K562 (cell line): ENCODE results near the gene ZNF566. TPM values are rescaled to one million over a fixed set of nuclear protein-coding genes. Genes with fewer than 3 reads are reported as not detected.
A peak's percentile ranks its signal among the peaks of the same experiment; 100 is the strongest.

ENCODE experiments used
- ATAC-seq: fragments of 200-7000 bp; cut with Tn5 transposase; 3 replicates; pipeline ENCODE4 v1.9.1; 2020; ENCODE audit warnings: moderate library complexity
- BruUV-seq: library from RNA; stranded (reverse); fragments of 400-500 nt; replicated peaks from 2 replicates; lab custom pipeline; 2021; lab: Mats Ljungman, UMichigan
- CTCF ChIA-PET: fragments of 300-600 bp; formaldehyde crosslinking; extraction: SDS; loops from one replicate; lab custom pipeline; 2021; ENCODE audit warnings: low intra/inter-chr PET ratio; lab: Yijun Ruan, JAX
- POLR2A ChIA-PET: fragments of 300-600, 350-650 bp; sonication (Branson Sonifier 250); formaldehyde crosslinking; extraction: SDS; loops from one replicate; lab custom pipeline; 2021; ENCODE audit warnings: antibody characterized with exemption, inconsistent platforms; lab: Yijun Ruan, JAX
- DNase-seq, 4 experiments: peaks; one replicate each; pipeline versions ENCODE4 v3.0.0 to v3.0.0-alpha.2; 2011 to 2018; ENCODE audit warnings: low spot score in 3 of 4, mixed read lengths in 3 of 4; ENCODE audit errors: extremely low read depth in 1 of 4
- FAIRE-seq: peaks from 2 replicates; lab custom pipeline; 2011; peaks lifted over from hg19 to GRCh38; lab: Jason Lieb, UNC
- H2AFZ ChIP-seq: 2 replicates; pipeline ENCODE4 v1.6.0; 2011; ENCODE audit warnings: low read depth, low read length, control low read depth, inconsistent platforms
- H3K27ac ChIP-seq: fragments of 200-600 bp; 3 replicates; pipeline ENCODE4 v1.8.0; 2011; ENCODE audit warnings: low read depth, mild to moderate bottlenecking, control low read depth, inconsistent platforms, low read length, moderate library complexity, mixed read lengths; ENCODE audit errors: extremely low read depth
- H3K27me3 ChIP-seq, 2 experiments: fragments of 300-600 bp in 1 of 2; 2 replicates in 1 of 2; 3 replicates in 1 of 2; pipeline versions ENCODE4 v1.6.0 to v1.8.0; 2011; ENCODE audit warnings: inconsistent platforms in 2 of 2, low read length in 2 of 2, mild to moderate bottlenecking in 1 of 2, mixed read lengths in 1 of 2, moderate library complexity in 1 of 2; ENCODE audit not compliant: control insufficient read depth in 2 of 2, insufficient read depth in 2 of 2
- H3K36me3 ChIP-seq: fragments of 300-600 bp; 3 replicates; pipeline ENCODE4 v1.8.0; 2011; ENCODE audit warnings: mild to moderate bottlenecking, low read length, inconsistent platforms; ENCODE audit not compliant: control insufficient read depth, insufficient read depth
- H3K4me1 ChIP-seq, 2 experiments: fragments of 200-600 bp in 1 of 2; replicated peaks in 1 of 2; 2 replicates in 1 of 2; 3 replicates in 1 of 2; pipeline versions ENCODE4 v1.5.1 to v1.8.0; 2011; ENCODE audit warnings: inconsistent platforms in 2 of 2, low read length in 2 of 2, mild to moderate bottlenecking in 1 of 2, mixed read lengths in 1 of 2, moderate library complexity in 1 of 2; ENCODE audit not compliant: control insufficient read depth in 2 of 2, insufficient read depth in 2 of 2
- H3K4me2 ChIP-seq: 2 replicates; pipeline ENCODE4 v1.6.1; 2011; ENCODE audit warnings: low read length, control low read depth, inconsistent platforms, mixed read lengths; ENCODE audit not compliant: insufficient read depth
- H3K4me3 ChIP-seq: fragments of 200-600 bp; sonication (generic), shearing (Covaris generic); 2 replicates; pipeline ENCODE4 v1.5.1; 2016; ENCODE audit warnings: control low read depth, inconsistent platforms
- H3K79me2 ChIP-seq: fragments of 200-600 bp; 3 replicates; pipeline ENCODE4 v1.8.0; 2011; ENCODE audit warnings: low read length, inconsistent platforms; ENCODE audit not compliant: control insufficient read depth, insufficient read depth
- H3K9ac ChIP-seq, 2 experiments: 2 replicates each; pipeline versions ENCODE4 v1.6.0 to v1.6.1; 2011; ENCODE audit warnings: low read depth in 2 of 2, low read length in 2 of 2, control low read depth in 1 of 2, inconsistent platforms in 1 of 2, mild to moderate bottlenecking in 1 of 2, mixed read lengths in 1 of 2; ENCODE audit not compliant: insufficient read depth in 1 of 2
- H3K9me1 ChIP-seq: one replicate; pipeline ENCODE4 v1.6.0; 2011; ENCODE audit warnings: inconsistent platforms, mild to moderate bottlenecking, low read length, moderate library complexity; ENCODE audit not compliant: control insufficient read depth, insufficient read depth
- H3K9me3 ChIP-seq: replicated peaks from 2 replicates; pipeline ENCODE4 v1.5.1; 2011; ENCODE audit warnings: low read depth, low read length, inconsistent platforms; ENCODE audit not compliant: control insufficient read depth, insufficient read depth
- H4K20me1 ChIP-seq: replicated peaks from 2 replicates; pipeline ENCODE4 v1.6.1; 2011; ENCODE audit warnings: low read length, inconsistent platforms, mixed read lengths; ENCODE audit not compliant: control insufficient read depth, insufficient read depth
- BHLHE40 ChIP-seq: IDR thresholded peaks from 2 replicates; pipeline ENCODE4 v1.6.1; 2011; ENCODE audit warnings: low read length, improper control_type of control experiment
- HDAC3 ChIP-seq: fragments of 450-650 bp; IDR thresholded peaks from 2 replicates; pipeline ENCODE4 v1.6.1; 2018; ENCODE audit warnings: borderline replicate concordance, mild to moderate bottlenecking, moderate library complexity; ENCODE audit not compliant: partially characterized antibody
- MTA3 ChIP-seq: fragments of 450-650 bp; formaldehyde crosslinking; IDR thresholded peaks from 2 replicates; pipeline ENCODE4 v1.6.1; 2017; ENCODE audit warnings: mild to moderate bottlenecking, borderline replicate concordance
- NFATC3 ChIP-seq: fragments of 450-650 bp; IDR thresholded peaks from 2 replicates; pipeline ENCODE4 v1.6.1; 2017; ENCODE audit warnings: mild to moderate bottlenecking
- PHF21A ChIP-seq: fragments of 450-650 bp; IDR thresholded peaks from 2 replicates; pipeline ENCODE4 v1.6.1; 2017; ENCODE audit warnings: low read depth, borderline replicate concordance
- RBFOX2 ChIP-seq: fragments of 200-400 bp; formaldehyde crosslinking; IDR thresholded peaks from 2 replicates; pipeline ENCODE4 v1.6.1; 2017; ENCODE audit warnings: low read depth, mild to moderate bottlenecking, low read length, moderate library complexity
- SAFB ChIP-seq: fragments of 200-400 bp; formaldehyde crosslinking; IDR thresholded peaks from 2 replicates; pipeline ENCODE4 v1.6.1; 2017; ENCODE audit warnings: low read depth, low read length, borderline replicate concordance
- SMAD3 ChIP-seq: fragments of 450-650 bp; formaldehyde crosslinking; conservative IDR thresholded peaks from 2 replicates; pipeline ENCODE4 v1.4.0; 2020; ENCODE audit warnings: mild to moderate bottlenecking
- TAL1 ChIP-seq: fragments of 450-650 bp; IDR thresholded peaks from 2 replicates; pipeline ENCODE4 v1.6.1; 2016; ENCODE audit warnings: mild to moderate bottlenecking
- TCF3 ChIP-seq: sonication (generic); formaldehyde crosslinking; IDR thresholded peaks from 2 replicates; pipeline ENCODE4 v1.4.0; 2020; ENCODE audit warnings: mild to moderate bottlenecking, missing genetic modification reagents
- TCF7 ChIP-seq: sonication (generic); IDR thresholded peaks from 2 replicates; pipeline ENCODE4 v1.6.1; 2016; ENCODE audit warnings: antibody characterized with exemption, borderline replicate concordance
- TOE1 ChIP-seq, 2 experiments: fragments of 450-650 bp in 1 of 2; sonication (generic) in 1 of 2; formaldehyde crosslinking in 1 of 2; IDR thresholded peaks; 2 replicates each; pipeline versions ENCODE4 v1.7.1 to v1.8.0; 2016 to 2022; ENCODE audit warnings: borderline replicate concordance in 2 of 2, mild to moderate bottlenecking in 2 of 2, antibody characterized with exemption in 1 of 2, inconsistent platforms in 1 of 2, low read depth in 1 of 2, missing genetic modification reagents in 1 of 2, moderate library complexity in 1 of 2
- TSC22D4 ChIP-seq: fragments of 450-650 bp; IDR thresholded peaks from 2 replicates; pipeline ENCODE4 v1.6.1; 2016; ENCODE audit warnings: missing genetic modification characterization, missing biosample characterization, control low read depth
- WGBS: fragments of 100-300 bp; shearing (Covaris generic); methylation state at CpG from one replicate; pipeline ENCODE4 v1.1.6; 2016; ENCODE audit warnings: low coverage, mixed read lengths; ENCODE audit not compliant: insufficient coverage; ENCODE audit errors: missing lambda C conversion rate; 5-methylcytosine and 5-hydroxymethylcytosine counted together
- in situ Hi-C: fragments of 300-500 bp; cut with MboI; formaldehyde crosslinking; loops from 4 replicates; pipeline ENCODE4 v1.15.0; 2018; ENCODE audit warnings: inconsistent platforms, mixed read lengths
- intact Hi-C: fragments of 100-400 bp; cut with micrococcal nuclease; formaldehyde crosslinking; loops from 2 replicates; pipeline ENCODE4 v1.14.2; 2022
- polyA plus RNA-seq, 8 experiments: library from polyadenylated mRNA; depleted of rRNA in 4 of 8; stranded (reverse) in 5 of 8; unstranded in 3 of 8; fragments of >200 nt; fragmentation: Nextera tagmentation in 2 of 8; fragmentation: Illumina TruSeq in 1 of 8; extraction: Ambion mirVana in 2 of 8; extraction: Trizol in 1 of 8; gene quantifications; 2 replicates each; pipeline versions ENCODE4 v1.2.1 to v1.2.3, GENCODE V29; 2011 to 2014; ENCODE audit warnings: inconsistent platforms in 1 of 8, missing spikeins in 1 of 8
- total RNA-seq, 7 experiments: library from RNA; depleted of rRNA in 6 of 7; stranded (reverse); fragments of >200 nt in 6 of 7; fragmentation: Illumina TruSeq in 2 of 7; extraction: Trizol in 2 of 7; gene quantifications; 2 replicates each; pipeline versions ENCODE4 v1.2.1 to v1.2.3, GENCODE V29; 2011 to 2021; ENCODE audit warnings: low replicate concordance in 1 of 7
- TF ChIP-seq, protein P1 (sequence below): IDR thresholded peaks from 3 replicates; pipeline ENCODE4 v1.6.1; 2011; ENCODE audit warnings: borderline replicate concordance, mild to moderate bottlenecking, moderate library complexity; ENCODE audit not compliant: insufficient read length; ENCODE audit errors: extremely low read depth
- TF ChIP-seq, protein P2 (sequence below): sonication (generic); formaldehyde crosslinking; IDR thresholded peaks from 2 replicates; pipeline ENCODE4 v1.8.0; 2022; ENCODE audit warnings: missing genetic modification reagents, mild to moderate bottlenecking, moderate library complexity, borderline replicate concordance
- TF ChIP-seq, protein P3 (sequence below): sonication (generic); formaldehyde crosslinking; IDR thresholded peaks from 2 replicates; pipeline ENCODE4 v1.5.0; 2020; ENCODE audit warnings: missing genetic modification reagents

Gene ZNF566
- total and polyA plus RNA-seq, 9 of the 15 experiments (the other 6 are each of a cell fraction or from before 2014, with no cell fraction given), result 5.5 to 11.4 (median 9.7) TPM

DNA sequence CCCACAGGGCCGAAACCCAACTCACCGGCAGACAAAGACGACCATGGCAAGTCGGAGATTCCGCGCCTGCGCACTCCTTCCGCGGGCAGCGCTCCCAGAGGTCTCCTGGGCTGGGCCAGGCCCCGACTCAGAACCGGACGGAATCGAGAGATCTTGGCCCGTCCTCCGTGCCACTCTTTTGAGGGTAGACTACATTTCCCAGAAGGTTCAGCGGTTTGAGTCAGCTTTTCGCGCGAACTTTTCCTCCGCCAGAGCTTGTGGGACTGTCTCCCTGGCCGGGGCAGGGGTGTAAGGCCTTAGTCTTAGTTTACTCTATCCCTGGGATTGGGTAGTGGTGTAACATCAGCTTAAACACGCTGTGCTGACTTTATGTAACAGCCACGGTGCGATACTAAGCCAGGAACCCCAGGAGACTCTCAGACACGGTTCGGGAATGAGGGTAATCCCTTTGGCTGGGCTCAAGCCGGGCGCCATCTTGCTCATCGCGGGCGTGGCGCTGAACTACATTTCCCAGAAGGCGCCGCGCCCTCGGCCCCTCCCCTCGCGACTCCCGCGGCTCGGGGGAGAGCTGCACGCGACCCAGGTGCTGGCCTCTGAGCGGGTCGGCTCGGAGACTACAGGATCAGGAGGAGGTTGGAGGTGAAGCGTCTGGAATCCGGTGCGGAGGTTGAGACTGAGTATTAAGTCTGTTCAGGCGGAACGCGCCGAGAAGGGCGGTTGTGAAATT lies 39.0 kb upstream of the ZNF566 start, which contains the start of gene ZNF260:
Gene ZNF260, minus strand, starts transcription at position 78 of the 727 bp plus-strand sequence. CDS start 13,033 bp downstream, outside the sequence.
- BruUV-seq, result no TSS peak
- peaks cover 29% of the 10 kb centered on the region for H3K79me2 ChIP-seq
- no peak for TF ChIP-seq NFATC3
- TF ChIP-seq HDAC3, result no peak
- no peak for TF ChIP-seq TCF7
- TF ChIP-seq, protein P1, sequence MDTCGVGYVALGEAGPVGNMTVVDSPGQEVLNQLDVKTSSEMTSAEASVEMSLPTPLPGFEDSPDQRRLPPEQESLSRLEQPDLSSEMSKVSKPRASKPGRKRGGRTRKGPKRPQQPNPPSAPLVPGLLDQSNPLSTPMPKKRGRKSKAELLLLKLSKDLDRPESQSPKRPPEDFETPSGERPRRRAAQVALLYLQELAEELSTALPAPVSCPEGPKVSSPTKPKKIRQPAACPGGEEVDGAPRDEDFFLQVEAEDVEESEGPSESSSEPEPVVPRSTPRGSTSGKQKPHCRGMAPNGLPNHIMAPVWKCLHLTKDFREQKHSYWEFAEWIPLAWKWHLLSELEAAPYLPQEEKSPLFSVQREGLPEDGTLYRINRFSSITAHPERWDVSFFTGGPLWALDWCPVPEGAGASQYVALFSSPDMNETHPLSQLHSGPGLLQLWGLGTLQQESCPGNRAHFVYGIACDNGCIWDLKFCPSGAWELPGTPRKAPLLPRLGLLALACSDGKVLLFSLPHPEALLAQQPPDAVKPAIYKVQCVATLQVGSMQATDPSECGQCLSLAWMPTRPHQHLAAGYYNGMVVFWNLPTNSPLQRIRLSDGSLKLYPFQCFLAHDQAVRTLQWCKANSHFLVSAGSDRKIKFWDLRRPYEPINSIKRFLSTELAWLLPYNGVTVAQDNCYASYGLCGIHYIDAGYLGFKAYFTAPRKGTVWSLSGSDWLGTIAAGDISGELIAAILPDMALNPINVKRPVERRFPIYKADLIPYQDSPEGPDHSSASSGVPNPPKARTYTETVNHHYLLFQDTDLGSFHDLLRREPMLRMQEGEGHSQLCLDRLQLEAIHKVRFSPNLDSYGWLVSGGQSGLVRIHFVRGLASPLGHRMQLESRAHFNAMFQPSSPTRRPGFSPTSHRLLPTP, result no peak
- no peak for TF ChIP-seq TSC22D4
- no peak for TF ChIP-seq SAFB
- TF ChIP-seq MTA3, result peak; percentile 66; the same call in 1 of the 2 replicates
- TF ChIP-seq, protein P2, sequence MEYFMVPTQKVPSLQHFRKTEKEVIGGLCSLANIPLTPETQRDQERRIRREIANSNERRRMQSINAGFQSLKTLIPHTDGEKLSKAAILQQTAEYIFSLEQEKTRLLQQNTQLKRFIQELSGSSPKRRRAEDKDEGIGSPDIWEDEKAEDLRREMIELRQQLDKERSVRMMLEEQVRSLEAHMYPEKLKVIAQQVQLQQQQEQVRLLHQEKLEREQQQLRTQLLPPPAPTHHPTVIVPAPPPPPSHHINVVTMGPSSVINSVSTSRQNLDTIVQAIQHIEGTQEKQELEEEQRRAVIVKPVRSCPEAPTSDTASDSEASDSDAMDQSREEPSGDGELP (CRISPR knock-in tag), result peak; percentile 85
- TF ChIP-seq, protein P3, sequence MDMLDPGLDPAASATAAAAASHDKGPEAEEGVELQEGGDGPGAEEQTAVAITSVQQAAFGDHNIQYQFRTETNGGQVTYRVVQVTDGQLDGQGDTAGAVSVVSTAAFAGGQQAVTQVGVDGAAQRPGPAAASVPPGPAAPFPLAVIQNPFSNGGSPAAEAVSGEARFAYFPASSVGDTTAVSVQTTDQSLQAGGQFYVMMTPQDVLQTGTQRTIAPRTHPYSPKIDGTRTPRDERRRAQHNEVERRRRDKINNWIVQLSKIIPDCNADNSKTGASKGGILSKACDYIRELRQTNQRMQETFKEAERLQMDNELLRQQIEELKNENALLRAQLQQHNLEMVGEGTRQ (CRISPR knock-in tag), result no peak; the same call in 1 of the 2 replicates
- no peak for TF ChIP-seq SMAD3 (CRISPR knock-in tag)
- TF ChIP-seq PHF21A, result no peak
- TF ChIP-seq TOE1 (IDR thresholded peaks at IDR 0.05; ENCODE audit: borderline replicate concordance), result no peak
- TF ChIP-seq TOE1 (CRISPR knock-in tag; IDR thresholded peaks at IDR 0.05; ENCODE audit: borderline replicate concordance, low read depth), result no peak
- no peak for TF ChIP-seq TAL1
- TF ChIP-seq TCF3, result no peak; the same call in 1 of the 2 replicates
- peak; percentile 98 for TF ChIP-seq BHLHE40
- TF ChIP-seq RBFOX2, result peak; percentile 91

More for the DNA sequence above, 39.0 kb upstream of the ZNF566 start, which contains the start of gene ZNF260:
- Histone ChIP-seq H3K27me3 (no peaks in the 10 kb centered on the region), H3K27ac (peak within 1 kb of the TSS; percentile 99), H3K4me2 (peak within 1 kb of the TSS; percentile 99), H3K9me3 (no peaks in the 10 kb centered on the region; the same call in 1 of the 2 replicates), H3K9ac (peak within 1 kb of the TSS; percentile 94 to 97), H4K20me1 (no peaks in the 10 kb centered on the region), H3K4me1 (peaks cover 3 to 4% of the 10 kb centered on the region in 2 experiments; a peak in 3 of 5 replicates), H2AFZ (peak within 1 kb of the TSS; percentile 100), H3K36me3 (peaks cover 9% of the 10 kb centered on the region; the same call in 2 of the 3 replicates), H3K9me1 (no peaks in the 10 kb centered on the region), H3K4me3 (peak within 1 kb of the TSS; percentile 72)
- under 1% methylated on average over 49 of the region's 55 CpGs for WGBS
- FAIRE-seq (peak; percentile 93), ATAC-seq (peak; percentile 96), DNase-seq (peak; percentile 89 to 94 (median 92))
- intact Hi-C loops (loop anchor here (1.0 kb wide), 1 partner anchor 45 kb away; the partner anchor contains the start of gene ZNF529), in situ Hi-C loops (no loop called here)
- CTCF ChIA-PET, result no interaction called here
- POLR2A ChIA-PET, result interaction anchor here (0.9 to 2.3 kb wide), 8 partner anchors 12 to 244 kb away, joined by 3 to 10 read pairs (median 4); partner anchors contain the start of genes ZNF529, ZNF566 and ZNF850
